AG04450 (cell line): ENCODE data around the gene ZNF681. TPM values are rescaled to one million over a fixed set of nuclear protein-coding genes. Genes with fewer than 3 reads are reported as not detected.
"Not testable (repeated sequence)": the region's sequence is repeated elsewhere in the genome, so short reads cannot be mapped to it uniquely, and the experiment has no call there.

Source experiments
- CTCF ChIA-PET: fragments of 300-600, 350-600 bp; formaldehyde crosslinking; extraction: SDS; loops from one replicate; lab custom pipeline; 2022; ENCODE audit warnings: antibody characterized with exemption, inconsistent platforms; lab: Charles Lee
- POLR2A ChIA-PET: fragments of 350-600 bp; formaldehyde crosslinking; extraction: SDS; loops from one replicate; lab custom pipeline; 2021; ENCODE audit warnings: antibody characterized with exemption, inconsistent platforms; lab: Yijun Ruan, JAX
- DNase-seq: peaks from one replicate; pipeline ENCODE4 v3.0.0-alpha.2; 2011; ENCODE audit warnings: low read depth, low spot score
- H3K27ac ChIP-seq: one replicate; pipeline ENCODE4 v1.5.1; 2012; ENCODE audit warnings: low read depth, low read length, control low read depth
- H3K27me3 ChIP-seq: one replicate; pipeline ENCODE4 v1.6.0; 2012; ENCODE audit warnings: low read length; ENCODE audit not compliant: control insufficient read depth, insufficient read depth
- H3K4me3 ChIP-seq: 2 replicates; pipeline ENCODE4 v1.5.1; 2011; ENCODE audit warnings: mild to moderate bottlenecking, low read depth, low read length, control low read depth
- H3K9me3 ChIP-seq: 2 replicates; pipeline ENCODE4 v1.5.1; 2012; ENCODE audit warnings: low read length; ENCODE audit not compliant: control insufficient read depth, insufficient read depth
- CTCF ChIP-seq: IDR thresholded peaks from 2 replicates; pipeline ENCODE4 v1.5.1; 2011; ENCODE audit warnings: low read depth, low read length, control low read depth, inconsistent platforms
- polyA plus RNA-seq: library from polyadenylated mRNA; depleted of rRNA; stranded (reverse); fragments of >200 nt; gene quantifications from 2 replicates; pipeline ENCODE4 v1.2.3, GENCODE V29; 2011; rRNA removed

The ZNF681 gene
- polyA plus RNA-seq, 1 experiment = 0.82 TPM

GRCh38 chr19:23698711-23699520 lies 59.8 kb downstream of the ZNF681 start:
- no peak for TF ChIP-seq CTCF
- no peak for DNase-seq
- Histone ChIP-seq H3K27me3 (no peaks in the 10 kb centered on the region), H3K4me3 (no peak overlapping the region), H3K27ac (no peak overlapping the region), H3K9me3 (peaks cover 17% of the 10 kb centered on the region)
- POLR2A ChIA-PET = no interaction called here
- CTCF ChIA-PET = no interaction called here

- DNase-seq, H3K9me3 ChIP-seq, H3K27ac ChIP-seq, POLR2A ChIA-PET, H3K4me3 ChIP-seq, H3K27me3 ChIP-seq, CTCF ChIA-PET: not testable (repeated sequence)
Observed at GRCh38 chr19:23692937-23693336, 65.8 kb downstream of the ZNF681 start.

Other genes starting within 250 kb of the ZNF681 start
- 3.8 and 5.3 TPM in 2 replicates for gene ZNF675, start 71.7 kb downstream of the ZNF681 start, polyA plus RNA-seq
- 0.84 and 0.95 TPM in 2 replicates for gene ZNF726, start 156.0 kb upstream of the ZNF681 start, polyA plus RNA-seq